Measurements from ENCODE around the gene BST2. TPM values are rescaled to one million over a fixed set of nuclear protein-coding genes. Genes with fewer than 3 reads are reported as not detected.

The BST2 gene
- total RNA-seq, 3 donors from 2014 or later: 9.7 to 72.6 (median 28.2) TPM

GRCh38 chr19:17406046-17406886 lies 836 bp upstream of the BST2 start:
- intact Hi-C loops (cut with DNase I, micrococcal nuclease): no loop called here
- no peak for TF ChIP-seq CTCF (IDR thresholded peaks at IDR 0.05)
- Histone ChIP-seq H3K4me3 (no peak overlapping the region), H3K4me1 (ENCODE audit: low read depth) (no peaks in the 10 kb centered on the region), H3K9me3 (no peaks in the 10 kb centered on the region), H3K36me3 (ENCODE audit: low read depth) (no peaks in the 10 kb centered on the region)
- DNase-seq (no peak), ATAC-seq (peak; percentile 35)

GRCh38 chr19:17404621-17405249 lies 695 bp downstream of the BST2 start:
- Histone ChIP-seq H3K9me3 (no peaks in the 10 kb centered on the region), H3K4me3 (no peak overlapping the region), H3K36me3 (ENCODE audit: low read depth) (no peaks in the 10 kb centered on the region), H3K4me1 (ENCODE audit: low read depth) (no peaks in the 10 kb centered on the region)
- ATAC-seq: no peak
- TF ChIP-seq CTCF (IDR thresholded peaks at IDR 0.05): no peak
- no peak for DNase-seq
- intact Hi-C loops (cut with DNase I, micrococcal nuclease): no loop called here

- ATAC-seq: no peak
- intact Hi-C loops (cut with DNase I, micrococcal nuclease): no loop called here
- TF ChIP-seq CTCF (IDR thresholded peaks at IDR 0.05): no peak
These were observed 1.4 kb downstream of the BST2 start for GRCh38 chr19:17404015-17404414.

GRCh38 chr19:17402982-17403855 lies 2.2 kb downstream of the BST2 start:
- Histone ChIP-seq H3K4me1 (ENCODE audit: low read depth) (no peaks in the 10 kb centered on the region), H3K4me3 (no peak overlapping the region), H3K36me3 (ENCODE audit: low read depth) (no peaks in the 10 kb centered on the region), H3K9me3 (no peaks in the 10 kb centered on the region)
- DNase-seq: no peak
- intact Hi-C loops (cut with DNase I, micrococcal nuclease): no loop called here
- peak; percentile 39 for ATAC-seq
- TF ChIP-seq CTCF (IDR thresholded peaks at IDR 0.05): no peak

More at GRCh38 chr19:17404015-17404414, 1.4 kb downstream of the BST2 start:
- H3K9me3 ChIP-seq: no peaks in the 10 kb centered on the region
- no peaks in the 10 kb centered on the region for H3K36me3 ChIP-seq (ENCODE audit: low read depth)
- H3K4me1 ChIP-seq (ENCODE audit: low read depth): no peaks in the 10 kb centered on the region
- H3K4me3 ChIP-seq: no peak overlapping the region
- DNase-seq: no peak

GRCh38 chr19:17401628-17402027 lies 3.8 kb downstream of the BST2 start:
- intact Hi-C loops (cut with DNase I, micrococcal nuclease): no loop called here
- no peak for TF ChIP-seq CTCF (IDR thresholded peaks at IDR 0.05)
- ATAC-seq (no peak), DNase-seq (no peak)
- Histone ChIP-seq H3K4me1 (ENCODE audit: low read depth) (no peaks in the 10 kb centered on the region), H3K4me3 (no peak overlapping the region), H3K9me3 (no peaks in the 10 kb centered on the region), H3K36me3 (ENCODE audit: low read depth) (no peaks in the 10 kb centered on the region)
